ENCODE results near the gene CACNA2D3. TPM values are rescaled to one million over a fixed set of nuclear protein-coding genes. Genes with fewer than 3 reads are reported as not detected.

The CACNA2D3 gene
- total RNA-seq, 4 donors from 2014 or later: 0.55 to 3.4 (median 1.6) TPM

GRCh38 chr3:54631516-54632325, 509.4 kb downstream of the CACNA2D3 start:
- intact Hi-C loops (cut with DNase I; ENCODE audit: low total_unique reads): no loop called here
- Histone ChIP-seq H3K27ac (no peak overlapping the region), H3K27me3 (no peaks in the 10 kb centered on the region), H3K4me3 (no peak overlapping the region), H3K36me3 (no peaks in the 10 kb centered on the region), H3K9me3 (no peaks in the 10 kb centered on the region), H3K4me1 (no peaks in the 10 kb centered on the region)
- DNase-seq: no peak
- 82% methylated on average over 6 of the region's 6 CpGs for WGBS, 2 donors (ENCODE audit: low coverage in 1 of 2)
- TF ChIP-seq EP300 (IDR thresholded peaks at IDR 0.05; ENCODE audit: low read depth) (no peak), POLR2A (IDR thresholded peaks at IDR 0.05) (no peak), POLR2AphosphoS5 (IDR thresholded peaks at IDR 0.05) (no peak), CTCF (IDR thresholded peaks at IDR 0.05) (no peak)
- in situ Hi-C loops (cut with MboI; ENCODE audit: low pct_ligation_motif_present in 1 of 4, low pct_unique_long_range_greater_than_20kb in 1 of 4, low sequenced_read_pairs in 3 of 4): no loop called here

- 80 to 91% methylated on average over 1 of the region's 1 CpG for WGBS, 2 donors (ENCODE audit: low coverage in 1 of 2)
Observed at GRCh38 chr3:54632326-54632665, 509.9 kb downstream of the CACNA2D3 start.

DNA sequence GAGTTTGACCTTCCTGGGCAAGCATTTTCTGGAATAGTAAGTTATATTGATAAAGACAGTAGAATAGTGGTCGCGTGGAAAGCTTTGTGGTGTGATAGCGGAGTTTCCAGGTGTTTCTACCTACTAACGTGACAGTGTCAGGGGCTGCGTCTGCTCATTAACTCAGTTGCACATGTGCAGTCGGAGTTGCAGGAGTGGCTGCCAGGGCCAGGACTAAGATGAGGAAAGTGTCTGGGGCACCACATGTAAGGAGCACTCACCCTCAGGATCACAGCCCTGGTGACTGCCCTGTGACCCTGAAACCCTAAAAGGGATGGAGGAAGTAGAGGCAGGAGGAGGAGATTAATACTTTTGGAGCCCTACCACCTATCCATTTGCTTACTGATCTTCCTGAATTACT, 510.5 kb downstream of the CACNA2D3 start:
- no peaks in the 10 kb centered on the region for H3K27me3 ChIP-seq
- H3K4me1 ChIP-seq: no peaks in the 10 kb centered on the region
- no peaks in the 10 kb centered on the region for H3K9me3 ChIP-seq
- H3K4me3 ChIP-seq: no peak overlapping the region
- H3K36me3 ChIP-seq: no peaks in the 10 kb centered on the region
- in situ Hi-C loops (cut with MboI; ENCODE audit: low pct_ligation_motif_present in 1 of 4, low pct_unique_long_range_greater_than_20kb in 1 of 4, low sequenced_read_pairs in 3 of 4): no loop called here
- no peak for TF ChIP-seq POLR2A (IDR thresholded peaks at IDR 0.05)
- no peak for TF ChIP-seq POLR2AphosphoS5 (IDR thresholded peaks at IDR 0.05)
- TF ChIP-seq CTCF (IDR thresholded peaks at IDR 0.05): no peak
- TF ChIP-seq EP300 (IDR thresholded peaks at IDR 0.05; ENCODE audit: low read depth): no peak
- intact Hi-C loops (cut with DNase I; ENCODE audit: low total_unique reads): no loop called here
- H3K27ac ChIP-seq: no peak overlapping the region
- 95 to 97% methylated on average over 5 to 6 of the region's 6 CpGs for WGBS, 2 donors (ENCODE audit: low coverage in 1 of 2)
- no peak for DNase-seq

More at GRCh38 chr3:54632326-54632665, 509.9 kb downstream of the CACNA2D3 start:
- no peak for TF ChIP-seq POLR2A (IDR thresholded peaks at IDR 0.05)
- no peak for TF ChIP-seq EP300 (IDR thresholded peaks at IDR 0.05; ENCODE audit: low read depth)
- no peak for TF ChIP-seq POLR2AphosphoS5 (IDR thresholded peaks at IDR 0.05)
- TF ChIP-seq CTCF (IDR thresholded peaks at IDR 0.05): no peak
- Histone ChIP-seq H3K4me1 (no peaks in the 10 kb centered on the region), H3K36me3 (no peaks in the 10 kb centered on the region), H3K27ac (no peak overlapping the region), H3K9me3 (no peaks in the 10 kb centered on the region), H3K4me3 (no peak overlapping the region), H3K27me3 (no peaks in the 10 kb centered on the region)
- in situ Hi-C loops (cut with MboI; ENCODE audit: low pct_ligation_motif_present in 1 of 4, low pct_unique_long_range_greater_than_20kb in 1 of 4, low sequenced_read_pairs in 3 of 4): no loop called here
- intact Hi-C loops (cut with DNase I; ENCODE audit: low total_unique reads): no loop called here
- DNase-seq: no peak

DNA sequence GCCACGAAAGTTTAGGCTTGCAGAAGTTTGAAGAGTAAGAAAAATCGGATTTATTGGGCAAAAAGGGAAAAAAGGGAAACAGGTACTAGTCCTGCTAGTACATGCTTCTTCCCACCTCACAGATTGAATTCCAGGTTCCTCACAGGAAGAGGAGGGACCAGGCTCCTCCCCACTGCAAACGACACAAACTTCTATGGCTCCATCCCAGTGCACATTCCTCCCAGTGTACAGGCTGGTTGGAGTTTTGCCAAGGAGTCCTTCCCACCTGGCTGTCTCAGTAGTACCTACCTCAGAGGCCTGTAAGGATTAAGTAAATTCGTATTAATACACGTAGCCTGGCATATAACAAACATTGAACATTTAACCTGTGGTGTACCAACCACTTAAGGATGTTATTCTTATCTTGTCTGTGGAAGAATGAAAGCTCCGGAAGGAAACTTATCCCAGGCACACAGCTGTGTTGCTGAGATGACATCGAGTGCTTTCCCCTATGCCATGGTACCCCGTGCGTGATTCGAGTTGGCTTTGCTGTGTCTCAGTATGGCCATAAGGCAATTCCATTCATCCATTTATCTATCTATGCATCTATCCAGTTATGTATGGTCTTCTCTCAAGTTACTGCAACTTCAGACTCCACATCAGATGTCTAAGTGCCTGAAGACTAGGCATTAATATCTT, 511.2 kb downstream of the CACNA2D3 start:
- 76% methylated on average over 10 of the region's 10 CpGs; no CpG with 5 or more reads in 1 of the 2 donors for WGBS, 2 donors (ENCODE audit: low coverage in 1 of 2)
- no peaks in the 10 kb centered on the region for H3K27me3 ChIP-seq
- no peak overlapping the region for H3K27ac ChIP-seq
- no peaks in the 10 kb centered on the region for H3K9me3 ChIP-seq
- DNase-seq: no peak
- no peaks in the 10 kb centered on the region for H3K4me1 ChIP-seq
- H3K36me3 ChIP-seq: no peaks in the 10 kb centered on the region
- no peak for TF ChIP-seq POLR2AphosphoS5 (IDR thresholded peaks at IDR 0.05)
- no peak for TF ChIP-seq POLR2A (IDR thresholded peaks at IDR 0.05)
- no peak for TF ChIP-seq CTCF (IDR thresholded peaks at IDR 0.05)
- TF ChIP-seq EP300 (IDR thresholded peaks at IDR 0.05; ENCODE audit: low read depth): no peak
- in situ Hi-C loops (cut with MboI; ENCODE audit: low pct_ligation_motif_present in 1 of 4, low pct_unique_long_range_greater_than_20kb in 1 of 4, low sequenced_read_pairs in 3 of 4): no loop called here
- intact Hi-C loops (cut with DNase I; ENCODE audit: low total_unique reads): no loop called here
- no peak overlapping the region for H3K4me3 ChIP-seq

Measured in transverse colon (tissue), 4 donors.